Muscle of arm (tissue), 12 donors: Measurements from ENCODE around the gene APLP2. TPM values are rescaled to one million over a fixed set of nuclear protein-coding genes. Genes with fewer than 3 reads are reported as not detected.
"Not testable (repeated sequence)": the region's sequence is repeated elsewhere in the genome, so short reads cannot be mapped to it uniquely, and the experiment has no call there.

Source experiments
- DNase-seq: peaks from one replicate; pipeline ENCODE4 v3.0.0-alpha.2; 2013
- polyA plus RNA-seq, 12 donors: library from polyadenylated mRNA; unstranded; fragments of 120-200 nt; gene quantifications; one replicate each; pipeline ENCODE4 v1.2.1, GENCODE V29; 2013; ENCODE audit not compliant: insufficient read length in 12 of 12

APLP2 gene
- polyA plus RNA-seq, 12 donors: 122 to 365 (median 146) TPM

GRCh38 chr11:130190371-130190881 lies 120.7 kb downstream of the APLP2 start:
- DNase-seq: no peak

- DNase-seq: no peak
These were observed 122.2 kb downstream of the APLP2 start for GRCh38 chr11:130191896-130192295.

GRCh38 chr11:130192845-130193267 lies 123.2 kb downstream of the APLP2 start:
- no peak for DNase-seq

- DNase-seq: not testable (repeated sequence)
These were observed 123.9 kb downstream of the APLP2 start for GRCh38 chr11:130193551-130193950.

Other genes starting within 250 kb of the APLP2 start
- gene NFRKB, start 174.3 kb upstream of the APLP2 start, polyA plus RNA-seq: 10 to 100 TPM in 11 of 12 donors, not detected in 1; 18.1 to 30.4 (median 20.0) TPM
- 10 to 100 TPM in 2 of 12 donors, 1 to 10 TPM in 9, not detected in 1; 4.6 to 11.7 (median 7.4) TPM for gene PRDM10, start 67.1 kb upstream of the APLP2 start, polyA plus RNA-seq
- 10 to 100 TPM in 2 of 12 donors, 1 to 10 TPM in 2, under 1 TPM in 7, not detected in 1; 0.21 to 42.4 (median 0.59) TPM for gene ST14, start 89.9 kb downstream of the APLP2 start, polyA plus RNA-seq
- 10 to 100 TPM in 11 of 12 donors, not detected in 1; 24.3 to 41.6 (median 29.9) TPM for gene ZBTB44, start 245.0 kb downstream of the APLP2 start, polyA plus RNA-seq